Measurements from ENCODE around the gene NDE1.
"Not testable (repeated sequence)": the region's sequence is repeated elsewhere in the genome, so short reads cannot be mapped to it uniquely, and the experiment has no call there.

The NDE1 gene

DNA sequence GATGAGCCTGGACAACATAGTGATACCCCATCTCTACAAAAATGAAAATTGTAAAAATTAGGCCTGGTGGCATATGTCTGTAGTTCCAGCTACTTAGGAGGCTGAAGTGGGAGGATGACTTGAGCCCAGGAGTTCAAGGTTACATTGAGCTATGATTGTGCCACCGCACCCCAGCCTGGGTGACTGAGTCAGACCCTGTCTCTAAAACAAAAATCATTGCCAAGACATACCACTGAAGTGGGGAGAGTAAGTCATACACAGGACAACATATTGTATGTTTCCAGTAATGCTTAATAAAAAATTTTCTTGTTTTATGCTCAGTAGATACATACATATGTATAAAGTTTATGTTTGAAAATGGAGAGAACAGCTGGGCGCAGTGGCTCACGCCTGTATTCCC, 39.2 kb downstream of the NDE1 start:
- TF ChIP-seq, protein P1, sequence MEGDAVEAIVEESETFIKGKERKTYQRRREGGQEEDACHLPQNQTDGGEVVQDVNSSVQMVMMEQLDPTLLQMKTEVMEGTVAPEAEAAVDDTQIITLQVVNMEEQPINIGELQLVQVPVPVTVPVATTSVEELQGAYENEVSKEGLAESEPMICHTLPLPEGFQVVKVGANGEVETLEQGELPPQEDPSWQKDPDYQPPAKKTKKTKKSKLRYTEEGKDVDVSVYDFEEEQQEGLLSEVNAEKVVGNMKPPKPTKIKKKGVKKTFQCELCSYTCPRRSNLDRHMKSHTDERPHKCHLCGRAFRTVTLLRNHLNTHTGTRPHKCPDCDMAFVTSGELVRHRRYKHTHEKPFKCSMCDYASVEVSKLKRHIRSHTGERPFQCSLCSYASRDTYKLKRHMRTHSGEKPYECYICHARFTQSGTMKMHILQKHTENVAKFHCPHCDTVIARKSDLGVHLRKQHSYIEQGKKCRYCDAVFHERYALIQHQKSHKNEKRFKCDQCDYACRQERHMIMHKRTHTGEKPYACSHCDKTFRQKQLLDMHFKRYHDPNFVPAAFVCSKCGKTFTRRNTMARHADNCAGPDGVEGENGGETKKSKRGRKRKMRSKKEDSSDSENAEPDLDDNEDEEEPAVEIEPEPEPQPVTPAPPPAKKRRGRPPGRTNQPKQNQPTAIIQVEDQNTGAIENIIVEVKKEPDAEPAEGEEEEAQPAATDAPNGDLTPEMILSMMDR (conservative IDR thresholded peaks at IDR 0.05; ENCODE audit: low read depth): no peak
- no peak overlapping the region for H3K27ac ChIP-seq
- ChIA-PET POLR2A (ENCODE audit: low non-redundant PET) (no interaction called here), CTCF (interaction anchor here (0.5 to 0.7 kb wide), 2 partner anchors 10 to 286 kb away, joined by 4 to 5 read pairs; no protein-coding TSS in a partner anchor)
- no peak for DNase-seq (ENCODE audit: low spot score)

DNA sequence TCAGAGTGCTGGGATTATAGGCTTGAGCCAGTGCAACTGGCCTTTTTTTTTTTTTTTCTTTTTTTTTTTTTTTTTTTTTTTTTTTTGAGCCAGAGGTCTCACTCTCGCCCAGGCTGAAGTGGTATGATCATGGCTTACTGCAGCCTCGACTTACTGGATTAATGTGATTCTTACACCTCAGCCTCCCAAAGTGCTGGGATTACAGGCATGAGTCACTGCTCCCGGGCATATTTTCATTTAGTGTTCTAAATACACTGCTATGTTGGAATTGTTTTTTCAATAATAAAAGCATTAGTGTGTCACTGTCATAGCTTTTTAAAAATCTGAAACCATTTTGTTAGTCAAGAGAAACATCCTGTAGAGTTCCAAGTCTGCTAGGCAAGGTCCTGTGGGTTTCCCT, 40.3 kb downstream of the NDE1 start:
- no peak for DNase-seq (ENCODE audit: low spot score)
- ChIA-PET POLR2A (ENCODE audit: low non-redundant PET) (interaction anchor here (0.6 kb wide), 1 partner anchor 18 kb away, joined by 4 read pairs; no protein-coding TSS in a partner anchor), CTCF (interaction anchor here (0.6 kb wide), 1 partner anchor 139 kb away, joined by 6 read pairs; no protein-coding TSS in a partner anchor)
- no peak overlapping the region for H3K27ac ChIP-seq
- TF ChIP-seq, protein P1 (conservative IDR thresholded peaks at IDR 0.05; ENCODE audit: low read depth): no peak

DNA sequence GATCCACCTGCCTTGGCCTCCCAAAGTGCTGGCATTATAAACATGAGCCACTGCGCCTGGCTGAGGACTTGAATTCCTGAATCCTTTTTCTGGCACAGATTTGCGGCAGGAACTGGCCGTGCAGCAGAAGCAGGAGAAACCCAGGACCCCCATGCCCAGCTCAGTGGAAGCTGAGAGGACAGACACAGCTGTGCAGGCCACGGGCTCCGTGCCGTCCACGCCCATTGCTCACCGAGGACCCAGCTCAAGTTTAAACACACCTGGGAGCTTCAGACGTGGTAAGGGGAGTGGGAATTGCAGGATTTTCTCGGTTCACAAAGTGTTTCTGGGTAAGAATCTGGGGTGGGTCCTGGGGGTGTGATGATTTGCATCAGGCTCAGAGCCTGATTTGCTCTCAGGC, 41.0 kb downstream of the NDE1 start:
- peak overlapping the region; percentile 5; the same call in 1 of the 2 replicates for H3K27ac ChIP-seq
- TF ChIP-seq, protein P1 (conservative IDR thresholded peaks at IDR 0.05; ENCODE audit: low read depth): no peak
- ChIA-PET CTCF (no interaction called here), POLR2A (ENCODE audit: low non-redundant PET) (interaction anchor here (0.7 kb wide), 1 partner anchor 126 kb away, joined by 3 read pairs; no protein-coding TSS in a partner anchor)
- no peak for DNase-seq (ENCODE audit: low spot score)

DNA sequence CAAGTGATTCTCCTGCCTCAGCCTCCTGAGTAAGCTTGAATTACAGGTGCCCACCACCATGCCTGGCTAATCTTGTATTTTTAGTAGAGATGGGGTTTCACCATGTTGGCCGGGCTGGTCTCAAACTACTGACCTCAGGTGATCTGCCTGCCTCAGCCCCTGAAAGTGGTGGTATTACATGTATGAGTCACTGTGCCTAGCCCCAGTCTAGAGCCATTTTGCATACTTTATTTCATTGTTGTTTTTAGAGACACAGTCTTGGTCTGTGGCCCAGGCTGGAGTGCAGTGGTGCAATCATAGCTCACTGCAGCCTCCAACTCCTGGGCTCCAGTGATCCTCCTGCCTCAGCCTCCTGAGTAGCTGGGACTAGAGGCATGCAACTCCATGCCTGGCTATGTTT, 42.5 kb downstream of the NDE1 start:
- CTCF ChIA-PET: interaction anchor here (1.0 kb wide), 1 partner anchor 9 kb away, joined by 8 read pairs; no protein-coding TSS in a partner anchor
- POLR2A ChIA-PET (ENCODE audit: low non-redundant PET); DNase-seq (ENCODE audit: low spot score): not testable (repeated sequence)
- peak overlapping the region; percentile 3; the same call in 1 of the 2 replicates for H3K27ac ChIP-seq

- peak overlapping the region; percentile 24 for H3K27ac ChIP-seq
- CTCF ChIA-PET: interaction anchor here (0.6 to 1.8 kb wide), 2 partner anchors 12 to 51 kb away, joined by 3 to 9 read pairs; partner anchors contain the start of gene MARF1
- TF ChIP-seq, protein P1 (conservative IDR thresholded peaks at IDR 0.05; ENCODE audit: low read depth): no peak
- POLR2A ChIA-PET (ENCODE audit: low non-redundant PET): no interaction called here
- no peak for DNase-seq (ENCODE audit: low spot score)
These were observed 44.5 kb downstream of the NDE1 start for GRCh38 chr16:15694499-15694898.

DNA sequence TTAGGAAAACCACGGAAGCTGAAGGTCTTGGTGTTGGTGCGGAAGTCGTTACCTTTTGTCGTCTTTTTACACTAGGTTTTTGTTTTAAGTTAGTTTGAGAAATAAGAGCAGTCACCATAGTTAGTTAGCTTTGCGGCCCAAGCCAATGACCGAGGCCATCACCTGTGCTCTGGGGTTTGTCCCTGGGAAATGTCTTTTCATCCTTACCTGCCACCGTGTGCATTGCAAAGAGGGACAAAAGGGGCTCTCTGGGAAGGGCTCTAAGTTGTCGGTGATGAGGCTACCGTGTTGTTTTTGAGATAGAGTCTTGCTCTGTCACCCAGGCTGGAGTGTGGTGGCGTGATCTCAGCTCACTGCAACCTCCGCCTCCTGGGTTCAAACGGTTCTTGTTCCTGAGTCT, 49.8 kb downstream of the NDE1 start:
- no peak for DNase-seq (ENCODE audit: low spot score)

DNA sequence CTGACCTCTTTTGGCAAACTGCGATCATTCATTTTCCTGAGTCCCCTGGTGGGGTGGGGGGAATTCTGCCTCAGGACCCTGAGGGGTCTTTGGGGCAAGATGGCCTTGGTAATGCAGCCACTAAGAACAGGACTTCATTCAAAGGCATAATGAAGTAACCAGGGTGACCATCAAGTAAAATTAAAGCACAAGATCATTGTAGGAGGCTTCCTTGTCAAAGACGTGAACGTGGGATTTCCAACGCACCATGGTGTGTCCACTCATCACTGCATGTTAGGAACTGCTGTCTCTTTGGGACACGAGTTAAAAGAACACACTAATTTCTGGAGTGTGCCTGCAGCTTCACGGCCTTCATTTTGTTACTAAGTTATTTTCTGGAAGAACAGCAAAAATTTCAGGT, 51.3 kb downstream of the NDE1 start:
- ChIA-PET POLR2A (ENCODE audit: low non-redundant PET) (no interaction called here), CTCF (no interaction called here)
- no peak overlapping the region for H3K27ac ChIP-seq
- TF ChIP-seq, protein P1 (conservative IDR thresholded peaks at IDR 0.05; ENCODE audit: low read depth): no peak
- DNase-seq (ENCODE audit: low spot score): no peak

More for the DNA sequence above, 49.8 kb downstream of the NDE1 start:
- ChIA-PET CTCF (interaction anchor here (0.6 kb wide), 1 partner anchor 428 kb away, joined by 5 read pairs; no protein-coding TSS in a partner anchor), POLR2A (ENCODE audit: low non-redundant PET) (no interaction called here)
- no peak overlapping the region; the same call in 1 of the 2 replicates for H3K27ac ChIP-seq
- TF ChIP-seq, protein P1 (conservative IDR thresholded peaks at IDR 0.05; ENCODE audit: low read depth): no peak

Data from RWPE1 (cell line).